AG09319 (cell line): Measurements from ENCODE around the gene IFNL1.

Source experiments
- DNase-seq: peaks from one replicate; pipeline ENCODE4 v3.0.0-alpha.2; 2010; ENCODE audit warnings: low read depth; ENCODE audit errors: extremely low read depth
- TF ChIP-seq, protein P1 (sequence below): IDR thresholded peaks from 2 replicates; pipeline ENCODE4 v1.5.1; 2011; ENCODE audit warnings: low read depth, mild to moderate bottlenecking, inconsistent platforms, low read length, moderate library complexity

Gene IFNL1

GRCh38 chr19:39299832-39300231 lies 3.6 kb downstream of the IFNL1 start:
- TF ChIP-seq, protein P1, sequence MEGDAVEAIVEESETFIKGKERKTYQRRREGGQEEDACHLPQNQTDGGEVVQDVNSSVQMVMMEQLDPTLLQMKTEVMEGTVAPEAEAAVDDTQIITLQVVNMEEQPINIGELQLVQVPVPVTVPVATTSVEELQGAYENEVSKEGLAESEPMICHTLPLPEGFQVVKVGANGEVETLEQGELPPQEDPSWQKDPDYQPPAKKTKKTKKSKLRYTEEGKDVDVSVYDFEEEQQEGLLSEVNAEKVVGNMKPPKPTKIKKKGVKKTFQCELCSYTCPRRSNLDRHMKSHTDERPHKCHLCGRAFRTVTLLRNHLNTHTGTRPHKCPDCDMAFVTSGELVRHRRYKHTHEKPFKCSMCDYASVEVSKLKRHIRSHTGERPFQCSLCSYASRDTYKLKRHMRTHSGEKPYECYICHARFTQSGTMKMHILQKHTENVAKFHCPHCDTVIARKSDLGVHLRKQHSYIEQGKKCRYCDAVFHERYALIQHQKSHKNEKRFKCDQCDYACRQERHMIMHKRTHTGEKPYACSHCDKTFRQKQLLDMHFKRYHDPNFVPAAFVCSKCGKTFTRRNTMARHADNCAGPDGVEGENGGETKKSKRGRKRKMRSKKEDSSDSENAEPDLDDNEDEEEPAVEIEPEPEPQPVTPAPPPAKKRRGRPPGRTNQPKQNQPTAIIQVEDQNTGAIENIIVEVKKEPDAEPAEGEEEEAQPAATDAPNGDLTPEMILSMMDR, result no peak
- no peak for DNase-seq

DNA sequence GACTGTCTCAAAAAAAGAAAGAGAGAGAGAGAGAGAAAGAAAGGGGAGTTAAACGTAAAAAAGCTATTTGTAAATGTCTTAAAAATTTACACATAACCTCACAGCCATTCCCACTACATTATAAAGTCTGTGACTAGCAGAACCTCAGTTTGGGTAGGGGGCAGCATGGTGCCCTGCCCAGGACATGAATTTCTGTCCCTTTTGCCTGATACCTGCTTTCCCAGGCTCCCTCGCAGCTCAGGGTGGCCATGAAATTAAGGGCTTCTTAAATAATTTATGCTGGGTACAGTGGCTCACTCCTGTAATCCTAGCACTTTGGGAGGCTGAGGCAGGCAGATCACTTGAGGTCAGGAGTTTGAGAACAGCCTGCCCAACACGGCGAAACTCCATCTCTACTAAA lies 4.8 kb downstream of the IFNL1 start:
- TF ChIP-seq, protein P1, result no peak
- DNase-seq, result no peak

GRCh38 chr19:39301562-39301961 lies 5.4 kb downstream of the IFNL1 start:
- TF ChIP-seq, protein P1, result no peak
- no peak for DNase-seq

- TF ChIP-seq, protein P1, result no peak
- no peak for DNase-seq
These were observed 7.4 kb downstream of the IFNL1 start for GRCh38 chr19:39303373-39304184.

GRCh38 chr19:39304185-39304513 lies 7.9 kb downstream of the IFNL1 start:
- DNase-seq, result no peak
- TF ChIP-seq, protein P1, result no peak

DNA sequence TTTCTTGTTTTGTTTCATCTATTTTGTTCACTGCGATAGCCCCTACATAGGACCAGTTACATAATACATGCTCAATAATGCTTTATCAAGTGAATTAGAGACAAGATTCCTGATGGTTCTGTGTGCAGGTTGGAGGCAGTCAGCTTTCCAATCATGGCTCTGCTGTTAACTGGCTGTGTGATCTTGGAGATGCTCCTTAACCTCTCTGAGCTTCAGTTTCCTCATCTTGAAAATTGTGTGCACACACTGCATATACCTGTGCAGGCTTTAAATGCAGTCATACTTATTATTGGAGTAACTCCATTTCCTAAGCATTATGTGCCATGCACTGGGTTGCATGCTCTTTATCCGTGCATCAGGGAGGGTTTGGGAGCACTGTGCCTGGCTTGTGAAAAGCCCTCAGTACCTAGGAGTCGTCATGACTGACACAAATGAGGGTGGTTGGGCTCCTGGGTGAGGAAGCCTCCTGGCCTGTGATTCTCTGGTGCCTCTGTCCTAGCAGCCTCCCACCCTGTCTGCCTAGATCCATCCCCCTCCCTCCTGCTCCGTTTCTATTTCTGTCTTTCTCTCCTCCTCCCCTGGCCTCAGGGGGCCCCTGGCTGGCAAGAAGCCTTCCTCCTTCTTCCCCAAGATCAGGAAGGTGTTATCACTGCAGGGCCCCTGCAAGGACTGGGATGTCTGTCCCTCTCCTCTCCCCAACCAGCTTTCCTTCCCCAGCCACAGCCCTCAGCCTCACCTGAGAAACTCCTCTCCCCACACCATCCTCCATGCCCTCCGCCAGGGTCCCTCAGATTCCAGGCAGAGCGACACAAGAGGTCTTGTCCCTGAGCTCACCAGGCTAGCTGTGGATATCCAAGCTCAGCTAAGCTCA lies 8.7 kb downstream of the IFNL1 start:
- no peak for DNase-seq
- TF ChIP-seq, protein P1, result no peak

DNA sequence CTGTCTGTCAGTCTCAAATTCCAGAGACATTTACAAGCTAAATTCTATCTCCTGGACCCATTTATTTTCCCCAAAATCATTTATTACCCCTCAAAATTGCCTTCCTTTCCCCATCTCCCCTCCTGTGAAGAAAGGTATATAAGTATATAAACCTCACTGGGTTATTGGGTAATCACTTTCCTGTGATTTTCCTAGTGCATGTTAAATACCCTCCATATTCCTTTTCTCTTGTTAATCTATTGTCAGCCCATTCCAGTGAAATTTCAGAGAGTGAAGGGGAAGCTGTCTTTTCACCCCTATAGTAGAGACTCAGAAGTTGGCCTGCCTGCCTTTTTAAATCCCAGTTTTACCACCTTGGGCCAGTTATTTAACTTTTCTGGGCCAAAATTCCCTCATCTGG lies 9.9 kb downstream of the IFNL1 start:
- no peak for DNase-seq
- TF ChIP-seq, protein P1, result no peak
